ENCODE measurements around the gene AP5Z1.

DNA sequence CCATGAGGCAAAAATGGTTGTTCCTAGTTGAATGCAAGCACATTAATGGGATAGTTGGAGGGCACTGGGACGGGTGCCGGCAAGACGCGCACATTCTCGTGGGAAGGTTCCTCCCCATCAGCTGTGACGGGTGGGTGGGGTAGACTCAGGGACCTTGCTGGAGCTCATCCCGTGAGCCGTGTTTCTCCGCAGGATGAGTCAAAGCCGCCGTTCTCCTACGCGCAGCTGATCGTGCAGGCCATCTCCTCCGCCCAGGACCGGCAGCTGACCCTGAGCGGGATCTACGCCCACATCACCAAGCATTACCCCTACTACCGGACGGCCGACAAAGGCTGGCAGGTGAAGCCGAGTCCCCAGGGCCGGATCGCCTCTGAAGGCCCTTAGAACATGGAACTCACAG is 20.4 kb upstream of the AP5Z1 start:
- TF ChIP-seq, protein P1, sequence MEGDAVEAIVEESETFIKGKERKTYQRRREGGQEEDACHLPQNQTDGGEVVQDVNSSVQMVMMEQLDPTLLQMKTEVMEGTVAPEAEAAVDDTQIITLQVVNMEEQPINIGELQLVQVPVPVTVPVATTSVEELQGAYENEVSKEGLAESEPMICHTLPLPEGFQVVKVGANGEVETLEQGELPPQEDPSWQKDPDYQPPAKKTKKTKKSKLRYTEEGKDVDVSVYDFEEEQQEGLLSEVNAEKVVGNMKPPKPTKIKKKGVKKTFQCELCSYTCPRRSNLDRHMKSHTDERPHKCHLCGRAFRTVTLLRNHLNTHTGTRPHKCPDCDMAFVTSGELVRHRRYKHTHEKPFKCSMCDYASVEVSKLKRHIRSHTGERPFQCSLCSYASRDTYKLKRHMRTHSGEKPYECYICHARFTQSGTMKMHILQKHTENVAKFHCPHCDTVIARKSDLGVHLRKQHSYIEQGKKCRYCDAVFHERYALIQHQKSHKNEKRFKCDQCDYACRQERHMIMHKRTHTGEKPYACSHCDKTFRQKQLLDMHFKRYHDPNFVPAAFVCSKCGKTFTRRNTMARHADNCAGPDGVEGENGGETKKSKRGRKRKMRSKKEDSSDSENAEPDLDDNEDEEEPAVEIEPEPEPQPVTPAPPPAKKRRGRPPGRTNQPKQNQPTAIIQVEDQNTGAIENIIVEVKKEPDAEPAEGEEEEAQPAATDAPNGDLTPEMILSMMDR (IDR thresholded peaks at IDR 0.05; ENCODE audit: insufficient read depth, low read length): no peak
- TF ChIP-seq, protein P2, sequence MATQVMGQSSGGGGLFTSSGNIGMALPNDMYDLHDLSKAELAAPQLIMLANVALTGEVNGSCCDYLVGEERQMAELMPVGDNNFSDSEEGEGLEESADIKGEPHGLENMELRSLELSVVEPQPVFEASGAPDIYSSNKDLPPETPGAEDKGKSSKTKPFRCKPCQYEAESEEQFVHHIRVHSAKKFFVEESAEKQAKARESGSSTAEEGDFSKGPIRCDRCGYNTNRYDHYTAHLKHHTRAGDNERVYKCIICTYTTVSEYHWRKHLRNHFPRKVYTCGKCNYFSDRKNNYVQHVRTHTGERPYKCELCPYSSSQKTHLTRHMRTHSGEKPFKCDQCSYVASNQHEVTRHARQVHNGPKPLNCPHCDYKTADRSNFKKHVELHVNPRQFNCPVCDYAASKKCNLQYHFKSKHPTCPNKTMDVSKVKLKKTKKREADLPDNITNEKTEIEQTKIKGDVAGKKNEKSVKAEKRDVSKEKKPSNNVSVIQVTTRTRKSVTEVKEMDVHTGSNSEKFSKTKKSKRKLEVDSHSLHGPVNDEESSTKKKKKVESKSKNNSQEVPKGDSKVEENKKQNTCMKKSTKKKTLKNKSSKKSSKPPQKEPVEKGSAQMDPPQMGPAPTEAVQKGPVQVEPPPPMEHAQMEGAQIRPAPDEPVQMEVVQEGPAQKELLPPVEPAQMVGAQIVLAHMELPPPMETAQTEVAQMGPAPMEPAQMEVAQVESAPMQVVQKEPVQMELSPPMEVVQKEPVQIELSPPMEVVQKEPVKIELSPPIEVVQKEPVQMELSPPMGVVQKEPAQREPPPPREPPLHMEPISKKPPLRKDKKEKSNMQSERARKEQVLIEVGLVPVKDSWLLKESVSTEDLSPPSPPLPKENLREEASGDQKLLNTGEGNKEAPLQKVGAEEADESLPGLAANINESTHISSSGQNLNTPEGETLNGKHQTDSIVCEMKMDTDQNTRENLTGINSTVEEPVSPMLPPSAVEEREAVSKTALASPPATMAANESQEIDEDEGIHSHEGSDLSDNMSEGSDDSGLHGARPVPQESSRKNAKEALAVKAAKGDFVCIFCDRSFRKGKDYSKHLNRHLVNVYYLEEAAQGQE (IDR thresholded peaks at IDR 0.05; ENCODE audit: insufficient replicate concordance, low read depth): no peak
